Measurements from ENCODE around the gene DDAH1.
A peak's percentile ranks its signal among the peaks of the same experiment; 100 is the strongest.

The DDAH1 gene

DNA sequence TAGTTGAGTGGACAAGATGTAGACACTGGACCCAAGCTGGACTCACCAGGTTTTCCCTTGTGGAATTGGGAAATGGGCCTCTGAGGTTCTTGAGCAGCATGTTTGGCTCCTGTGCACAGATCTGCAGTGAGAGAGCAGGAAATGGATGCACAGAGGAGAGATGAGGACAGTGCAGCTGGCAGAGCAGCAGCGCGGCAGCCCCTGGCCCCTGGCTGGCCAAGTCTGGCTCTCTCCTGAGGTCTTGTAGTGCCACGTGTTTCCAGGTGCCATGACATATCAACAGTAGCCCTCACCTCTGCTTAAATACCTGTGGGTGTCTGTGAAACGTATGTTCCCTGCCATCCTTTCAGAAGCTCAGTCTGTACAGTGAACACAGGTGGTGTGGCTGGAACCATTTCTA lies 169.3 kb downstream of the DDAH1 start:
- no peak for DNase-seq

DNA sequence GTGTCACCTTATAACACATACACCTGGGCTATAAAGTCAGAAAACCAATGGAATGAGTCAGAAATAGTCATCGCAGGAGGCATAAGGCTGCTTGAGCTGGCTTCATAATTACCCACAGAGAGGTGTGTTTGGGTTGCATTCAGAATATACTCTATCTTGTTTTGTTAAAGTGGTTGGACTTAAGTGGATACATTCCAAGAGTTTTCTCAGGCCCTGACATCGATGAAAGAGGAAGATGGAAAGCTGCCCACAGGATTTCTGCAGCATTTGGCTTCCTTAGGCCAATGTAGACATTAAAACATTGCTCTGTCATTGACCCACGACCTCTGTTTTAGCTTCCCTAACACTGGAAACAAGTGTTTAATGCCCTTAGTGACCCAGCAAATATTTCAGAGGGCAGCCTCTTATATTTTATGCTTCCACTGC lies 169.9 kb downstream of the DDAH1 start:
- no peak for DNase-seq

DNA sequence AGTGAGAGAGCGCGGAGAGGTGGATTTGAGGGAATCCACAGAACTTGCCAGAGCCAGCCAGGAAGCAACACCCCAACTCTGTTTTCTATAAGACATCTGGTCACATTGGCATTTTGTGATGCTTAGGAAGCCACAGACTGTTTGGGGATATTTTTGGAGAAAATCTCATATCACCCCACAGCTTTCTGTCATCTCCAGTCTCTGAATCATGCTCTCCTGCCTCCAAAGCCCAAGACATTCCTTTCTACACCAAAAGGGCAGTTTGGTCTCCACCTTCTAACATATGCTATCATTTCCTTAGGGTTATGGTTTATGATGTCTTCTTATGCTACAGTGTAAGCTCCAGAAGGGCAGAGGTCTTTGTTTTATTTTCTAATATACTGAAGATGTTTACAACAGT lies 174.1 kb downstream of the DDAH1 start:
- no peak for DNase-seq

DNA sequence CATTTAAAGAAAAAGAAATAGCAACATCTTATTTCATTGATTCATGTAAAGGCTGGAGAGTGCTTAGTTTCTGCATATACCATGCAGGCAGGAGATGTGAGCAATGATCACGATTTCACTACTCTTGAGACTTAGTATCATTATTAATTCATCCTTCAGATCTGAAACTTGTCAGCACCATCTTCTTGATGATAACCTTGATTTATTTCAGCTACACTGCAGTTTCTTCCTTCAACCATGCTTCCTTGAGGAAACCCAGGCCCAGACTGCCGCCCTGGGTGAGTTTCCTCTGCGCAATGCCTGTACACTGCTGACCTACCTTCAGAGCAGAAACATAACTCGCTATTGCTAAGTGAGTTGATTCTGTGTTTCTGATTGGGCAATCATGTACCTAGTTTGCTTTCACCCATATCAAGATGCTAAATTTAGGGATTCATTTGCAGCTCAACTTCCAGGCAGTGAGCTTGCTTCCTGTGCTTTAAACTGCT lies 175.1 kb downstream of the DDAH1 start:
- no peak for DNase-seq

DNA sequence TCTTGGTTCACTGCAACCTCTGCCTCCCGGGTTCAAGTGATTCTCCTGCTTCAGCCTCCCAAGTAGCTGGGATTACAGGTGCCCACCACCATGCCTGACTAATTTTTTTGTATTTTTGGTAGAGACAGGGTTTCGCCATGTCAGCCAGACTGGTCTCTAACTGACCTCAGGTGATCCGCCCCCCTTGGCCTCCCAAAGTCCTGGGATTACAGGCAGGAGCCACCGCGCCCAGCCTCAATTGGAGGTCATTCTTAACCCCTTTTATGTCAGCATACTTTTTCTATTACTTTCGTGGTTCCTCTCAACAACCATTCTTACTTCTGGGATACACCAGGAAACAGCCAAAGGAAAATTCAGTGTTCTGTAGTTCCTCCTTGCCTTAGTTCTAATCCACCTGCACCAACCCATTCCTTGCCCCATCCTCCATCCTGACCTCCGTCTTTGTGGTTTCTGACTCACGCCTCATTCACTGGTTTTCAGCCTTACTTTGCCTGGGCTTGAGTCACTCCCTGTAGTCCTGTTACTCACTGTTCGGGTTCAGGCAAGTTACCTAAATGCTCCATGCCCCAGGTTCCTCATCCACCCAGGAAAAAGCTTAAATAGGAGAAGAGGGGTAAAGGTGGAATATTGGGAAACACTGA lies 175.6 kb downstream of the DDAH1 start:
- DNase-seq = no peak

DNA sequence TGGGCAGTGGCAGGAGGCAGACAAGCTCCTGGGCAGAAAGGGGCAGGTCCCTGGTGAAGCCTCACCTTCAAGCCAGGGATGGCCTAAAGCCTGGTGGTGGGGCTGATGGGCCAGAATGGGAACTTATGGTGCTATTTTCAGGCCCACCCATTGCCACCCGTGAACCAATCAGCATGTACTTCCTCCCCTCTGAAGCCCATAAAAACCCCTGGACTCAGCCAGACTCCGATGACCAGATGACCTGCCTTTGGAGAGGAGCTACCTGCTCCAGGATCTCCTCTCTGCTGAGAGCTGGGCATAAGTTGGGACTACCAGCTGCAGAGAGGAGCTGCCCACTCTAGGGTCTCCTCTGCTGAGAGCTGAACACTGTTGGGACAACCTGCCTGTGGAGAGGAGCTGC lies 180.8 kb downstream of the DDAH1 start:
- DNase-seq = no peak

DNA sequence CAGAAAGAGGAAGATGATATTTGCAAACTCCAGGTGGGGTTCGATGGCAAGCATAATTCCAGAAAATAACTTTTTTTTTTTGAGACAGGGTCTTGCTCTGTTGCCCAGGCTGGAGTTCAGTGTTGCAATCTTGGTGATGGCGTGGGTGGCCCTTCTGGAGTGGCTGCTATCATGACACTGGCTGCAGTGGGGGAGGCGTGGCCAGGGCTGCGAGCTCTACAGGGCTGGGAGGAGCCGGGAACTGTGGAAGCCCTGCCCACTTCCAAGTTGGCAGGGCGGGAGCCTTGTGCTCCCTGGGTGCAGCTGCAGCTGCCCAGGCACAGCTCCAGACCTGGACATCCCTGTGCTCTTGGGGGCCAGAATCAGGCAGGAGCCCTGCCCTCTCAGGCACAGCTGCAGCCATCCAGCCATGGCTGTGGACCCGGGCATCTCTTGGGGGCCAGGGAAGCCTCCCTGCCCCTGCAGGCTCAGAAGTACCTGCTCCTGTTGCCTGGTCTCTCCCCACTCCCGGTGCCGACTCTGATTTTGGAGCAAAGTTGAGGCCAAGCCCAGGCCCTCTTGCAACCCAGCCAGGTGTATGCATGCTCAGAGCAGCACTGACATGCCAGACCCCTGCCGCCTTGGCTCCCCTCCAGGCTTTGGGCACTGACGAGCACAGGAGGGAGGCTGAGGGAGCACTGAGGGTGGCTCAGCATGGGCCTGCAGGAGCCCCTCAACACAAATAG lies 181.3 kb downstream of the DDAH1 start:
- DNase-seq = no peak

DNA sequence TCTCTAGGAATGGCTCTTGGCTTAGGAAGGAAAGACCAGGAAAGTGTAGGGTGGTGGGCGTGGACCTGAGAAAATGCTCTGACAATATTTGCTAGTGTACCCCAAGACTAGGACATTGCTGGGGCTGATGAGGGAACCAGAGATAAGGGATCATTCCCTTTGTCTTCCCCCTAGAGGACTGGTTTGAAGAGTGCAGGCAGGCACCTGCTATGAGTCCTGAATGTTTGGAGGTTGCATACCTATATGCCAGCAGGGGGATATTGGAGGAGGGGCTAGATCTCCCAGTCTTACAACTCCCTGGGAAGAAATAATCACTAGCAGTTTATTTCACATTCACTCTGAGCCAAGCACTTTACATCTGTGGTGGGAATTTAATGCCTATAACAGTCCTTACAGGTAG lies 182.5 kb downstream of the DDAH1 start:
- no peak for DNase-seq

DNA sequence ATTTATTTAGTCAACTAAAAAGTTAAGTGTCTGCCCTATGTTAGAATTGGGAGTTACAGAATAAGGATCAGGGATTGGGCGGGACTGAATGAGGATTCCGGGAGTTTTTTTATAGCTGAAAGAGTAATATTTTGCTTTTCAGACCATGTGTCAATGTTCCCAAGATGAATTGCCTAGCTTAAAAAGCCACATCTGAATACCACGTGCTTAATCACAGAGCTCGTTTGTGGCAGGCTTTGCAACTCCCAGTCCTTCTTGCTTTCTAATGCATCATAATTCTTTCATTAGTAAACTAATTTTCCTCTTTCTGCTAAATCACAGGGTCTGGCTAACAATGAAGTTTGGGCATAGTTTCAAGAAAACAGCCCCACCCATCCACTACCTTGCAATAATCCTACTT lies 184.3 kb downstream of the DDAH1 start:
- no peak for DNase-seq

DNA sequence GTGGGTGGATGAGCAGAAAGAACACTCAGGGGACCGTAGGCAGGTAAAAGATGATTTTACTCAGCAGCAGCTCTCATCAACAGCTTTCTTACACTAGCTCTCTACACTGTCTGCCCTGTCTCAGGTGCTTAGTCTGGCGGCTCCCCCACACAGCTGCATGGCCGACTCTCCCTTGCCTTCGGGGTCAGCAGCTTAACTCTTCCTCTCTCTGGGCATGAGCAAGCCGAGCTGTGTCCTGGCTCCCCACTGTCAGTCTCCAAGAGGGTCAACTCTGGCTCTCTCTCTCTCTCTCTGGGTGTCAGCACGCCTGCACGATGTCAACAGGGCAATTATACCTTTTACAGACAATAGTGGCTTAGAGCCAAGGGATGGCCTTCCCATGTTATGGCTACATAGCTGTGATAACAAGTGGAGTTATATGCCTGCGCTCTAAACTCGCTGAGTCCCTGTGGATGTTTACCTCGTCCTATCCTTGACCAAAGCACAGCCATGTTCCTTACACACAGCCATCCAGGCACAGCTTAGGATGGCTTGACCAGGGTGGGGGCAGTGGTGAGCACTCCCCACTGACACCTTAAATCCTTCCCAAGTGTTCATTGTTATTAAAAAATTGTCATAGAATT lies 185.4 kb downstream of the DDAH1 start:
- no peak for DNase-seq

DNA sequence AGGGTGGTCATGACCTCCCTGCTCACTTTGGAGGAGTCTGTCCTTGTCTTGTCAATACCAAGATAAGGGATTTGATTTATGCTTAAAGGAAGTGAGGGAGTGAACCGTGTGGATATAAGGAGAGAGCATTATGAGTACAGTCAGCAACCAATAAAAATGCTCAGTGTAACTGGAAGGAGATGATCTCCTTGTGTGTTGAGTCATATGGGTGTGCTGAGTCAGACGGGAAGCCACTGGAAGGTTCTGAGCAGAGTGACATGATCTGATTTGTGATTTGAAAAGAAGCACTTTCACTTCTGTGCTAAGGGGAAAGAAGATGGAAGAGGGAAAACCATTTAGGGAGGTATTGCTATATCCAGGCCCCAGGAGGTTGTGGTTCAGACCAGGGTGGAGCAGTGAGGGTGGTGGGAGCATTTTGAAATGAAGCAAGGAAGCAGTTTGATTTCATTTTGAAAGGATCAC lies 186.1 kb downstream of the DDAH1 start:
- peak; percentile 36 for DNase-seq

DNA sequence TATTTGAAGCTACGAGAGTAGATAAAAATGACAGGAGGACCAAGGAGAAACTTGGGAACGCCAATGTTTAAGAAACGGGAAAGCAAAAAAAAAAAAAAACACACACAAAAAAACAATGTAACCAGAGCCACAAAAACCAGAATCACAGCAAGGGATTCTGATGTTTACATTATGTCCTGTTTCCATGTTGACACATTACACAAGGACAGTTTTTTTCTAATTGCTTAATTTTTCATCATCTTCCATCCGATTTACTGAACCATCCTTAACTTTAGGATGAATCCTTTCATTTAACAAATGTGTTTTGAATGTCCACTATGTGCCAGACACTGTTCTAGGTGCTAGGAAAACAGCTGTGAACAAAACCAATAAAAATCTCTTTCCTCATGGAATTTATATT lies 187.2 kb downstream of the DDAH1 start:
- DNase-seq = no peak

DNA sequence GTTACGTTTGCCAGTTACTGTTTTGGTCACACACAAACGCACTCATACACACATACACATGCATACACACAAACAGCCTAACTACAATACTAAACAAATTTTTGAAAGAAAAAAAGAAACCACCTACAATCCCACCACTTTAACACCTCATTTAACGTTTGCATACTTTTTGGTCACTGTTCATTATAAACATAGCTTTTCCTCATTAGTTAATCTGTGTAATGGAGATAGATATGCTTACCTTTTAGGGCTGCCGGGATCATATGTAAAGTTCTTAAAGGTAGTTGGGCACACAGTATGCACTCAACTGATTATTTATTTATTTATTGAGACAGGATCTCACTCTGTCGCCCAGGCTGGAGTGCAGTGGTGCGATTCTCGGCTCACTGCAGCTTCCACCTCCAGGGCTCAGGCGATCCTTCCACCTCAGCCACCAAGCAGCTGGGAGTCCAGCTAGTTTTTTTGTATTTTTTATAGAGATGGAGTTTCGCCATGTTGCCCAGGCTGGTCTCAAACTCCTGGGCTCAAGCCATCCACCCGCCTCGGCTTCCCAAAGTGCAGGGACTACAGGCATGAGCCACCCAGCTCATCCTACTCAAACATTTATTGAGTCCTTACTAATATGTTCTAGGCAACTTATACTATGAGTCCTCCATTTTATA lies 187.8 kb downstream of the DDAH1 start:
- DNase-seq = no peak

DNA sequence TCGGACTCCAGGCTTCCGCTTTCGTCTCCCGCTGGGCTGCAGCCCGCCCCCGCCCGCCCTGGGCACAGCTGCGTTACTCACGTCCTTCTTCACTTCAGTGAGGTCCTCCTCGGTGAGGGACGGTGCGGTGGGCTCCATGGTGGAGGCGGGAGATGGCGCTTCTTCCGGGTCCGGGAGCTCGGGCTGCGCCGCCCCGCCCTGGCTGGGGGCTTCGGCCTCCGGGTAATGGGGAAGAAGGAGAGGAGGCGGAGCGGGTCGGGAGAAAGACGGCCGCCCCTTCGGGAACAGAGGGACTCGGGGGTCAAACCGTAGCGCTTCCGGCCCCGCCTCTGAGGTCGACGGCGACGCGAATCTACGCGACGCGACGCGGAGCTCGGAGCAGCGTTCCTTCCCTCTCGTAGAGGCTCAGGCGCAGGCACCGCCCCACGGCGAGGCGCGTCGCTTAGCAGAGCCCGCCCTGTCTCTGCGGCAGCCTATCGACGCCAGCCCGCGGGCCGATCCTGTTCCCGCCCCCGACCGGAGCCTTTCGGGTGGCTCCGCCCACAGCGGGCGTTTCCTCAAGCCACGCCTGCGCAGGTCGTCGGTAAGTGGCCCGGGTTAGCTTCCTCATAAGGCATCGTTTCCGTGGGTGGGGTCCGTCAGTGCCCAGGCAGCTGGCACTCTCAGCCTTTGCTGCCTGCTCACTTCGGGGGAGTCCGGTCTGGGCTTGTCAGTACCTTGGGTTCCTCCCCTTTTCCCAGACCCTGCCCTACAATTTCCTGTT lies 188.6 kb downstream of the DDAH1 start, which contains the start of gene BCL10:
Gene BCL10 (minus strand): TSS at position 418 of the 763 bp plus-strand sequence. CDS start 280 bp downstream, at position 138.
- peak; percentile 98 for DNase-seq

DNA sequence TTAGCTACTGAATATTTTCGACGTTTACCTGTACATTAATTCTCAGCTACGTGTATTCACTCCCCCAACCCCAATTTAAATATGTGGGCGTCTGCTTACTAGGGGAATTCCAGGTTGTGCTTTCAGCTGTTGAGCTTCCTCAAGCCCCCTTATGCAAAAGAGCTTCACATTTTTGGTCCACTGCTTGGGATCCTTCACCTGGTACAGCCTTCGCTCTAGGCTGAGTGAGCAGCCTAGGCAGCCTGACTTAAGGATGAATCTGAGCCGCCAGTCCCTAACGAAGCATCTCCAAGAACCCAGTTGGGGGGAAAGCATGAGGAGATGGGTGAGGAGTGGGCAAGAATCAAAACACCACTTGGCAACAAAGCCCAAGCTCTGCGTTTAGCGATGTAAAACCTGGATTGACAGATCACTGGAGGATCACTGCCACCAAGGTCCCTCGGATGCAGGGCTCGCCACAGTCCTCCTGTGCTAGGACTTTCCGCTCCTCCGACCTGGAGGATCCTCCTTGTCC lies 189.2 kb downstream of the DDAH1 start:
- peak; percentile 27 for DNase-seq

DNA sequence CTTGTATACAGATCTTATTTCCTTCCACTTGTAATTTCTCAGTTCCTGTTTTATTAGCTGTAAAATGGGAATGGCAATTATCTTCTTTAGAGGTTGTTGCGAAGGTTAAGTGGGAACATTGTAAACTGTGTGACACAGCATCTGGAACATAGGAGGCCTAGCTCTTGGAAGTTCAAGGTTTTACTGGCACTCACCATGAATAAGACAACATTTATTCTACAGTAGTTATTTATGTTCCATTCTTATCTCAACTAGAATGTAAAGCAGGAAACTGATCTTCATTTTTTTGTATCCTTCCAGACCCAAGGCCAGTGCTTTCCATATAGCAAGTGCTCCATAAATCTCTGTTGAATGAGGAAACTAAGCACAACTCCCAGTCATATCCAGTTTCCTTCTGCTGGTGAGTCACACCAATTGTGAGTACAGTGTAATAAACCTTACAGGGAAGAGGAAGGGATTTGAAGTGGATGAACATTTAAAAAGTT lies 189.9 kb downstream of the DDAH1 start:
- DNase-seq = no peak

DNA sequence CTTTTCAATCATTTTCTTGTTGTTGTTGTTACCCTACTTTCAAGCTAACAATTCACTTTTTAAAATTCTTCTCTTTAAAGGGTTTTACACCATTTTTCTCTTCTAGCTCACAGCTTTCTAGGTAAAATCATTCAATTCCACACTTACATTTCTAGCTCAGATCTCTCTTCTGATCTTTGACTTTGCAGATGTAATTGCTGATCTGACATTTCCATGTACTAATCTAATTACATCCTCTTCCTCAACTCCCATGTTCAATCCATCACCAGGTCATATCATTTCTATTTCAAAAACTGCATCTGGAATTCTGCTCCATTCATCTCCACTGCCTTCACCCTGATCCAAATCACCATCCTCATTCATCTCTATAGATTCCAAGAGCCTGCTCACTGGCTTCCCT lies 191.6 kb downstream of the DDAH1 start:
- no peak for DNase-seq

DNA sequence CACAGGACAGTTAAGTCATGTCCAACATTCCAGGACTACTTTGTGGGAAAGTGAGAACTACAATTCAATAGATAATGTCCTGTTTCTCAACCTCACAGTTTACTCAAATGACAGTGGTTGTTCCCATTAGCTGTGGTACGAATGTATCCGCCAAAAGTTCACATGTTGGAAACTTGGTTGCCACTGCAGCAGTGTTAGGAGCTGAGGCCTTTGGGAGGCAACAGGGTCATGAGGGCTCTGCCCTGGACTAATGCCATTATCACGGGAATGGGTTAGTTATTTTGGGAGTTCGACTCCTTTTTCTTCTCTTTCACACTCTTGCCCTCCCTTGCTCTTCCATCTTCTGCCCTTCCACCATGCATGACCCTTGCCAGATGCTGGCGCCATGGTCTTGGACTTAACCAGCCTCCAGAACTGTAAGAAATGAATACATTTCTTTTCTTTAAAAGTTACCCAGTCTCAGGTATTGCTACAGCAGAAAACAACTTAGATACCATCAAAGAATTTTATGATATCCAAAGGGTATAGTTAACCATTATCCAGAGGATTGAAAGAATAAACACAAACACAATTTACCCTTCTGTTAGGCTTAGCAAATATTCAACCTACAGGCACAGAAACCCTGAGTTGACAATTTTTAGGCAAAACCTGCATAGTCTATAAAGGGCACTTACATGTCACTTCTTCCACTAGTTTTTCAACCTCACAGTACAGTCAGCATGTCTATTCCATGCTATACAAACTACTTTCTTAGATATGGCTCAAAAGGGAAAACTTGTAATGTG lies 196.0 kb downstream of the DDAH1 start:
- no peak for DNase-seq

Measured in activated naive CD4-positive, alpha-beta T cell treated with anti-CD3 and anti-CD28 coated beads, Interleukin-2, amount 50 U/mL, for 16 hours (primary cell).